K562 (cell line): Measurements from ENCODE around the gene RXRA. TPM values are rescaled to one million over a fixed set of nuclear protein-coding genes. Genes with fewer than 3 reads are reported as not detected.
A peak's percentile ranks its signal among the peaks of the same experiment; 100 is the strongest.

Source experiments
- ATAC-seq: fragments of 200-7000 bp; cut with Tn5 transposase; 3 replicates; pipeline ENCODE4 v1.9.1; 2020; ENCODE audit warnings: moderate library complexity
- BruUV-seq: library from RNA; stranded (reverse); fragments of 400-500 nt; replicated peaks from 2 replicates; lab custom pipeline; 2021; lab: Mats Ljungman, UMichigan
- CTCF ChIA-PET: fragments of 300-600 bp; formaldehyde crosslinking; extraction: SDS; loops from one replicate; lab custom pipeline; 2021; ENCODE audit warnings: low intra/inter-chr PET ratio; lab: Yijun Ruan, JAX
- POLR2A ChIA-PET: fragments of 300-600, 350-650 bp; sonication (Branson Sonifier 250); formaldehyde crosslinking; extraction: SDS; loops from one replicate; lab custom pipeline; 2021; ENCODE audit warnings: antibody characterized with exemption, inconsistent platforms; lab: Yijun Ruan, JAX
- DNase-seq, 4 experiments: peaks; one replicate each; pipeline versions ENCODE4 v3.0.0 to v3.0.0-alpha.2; 2011 to 2018; ENCODE audit warnings: low spot score in 3 of 4, mixed read lengths in 3 of 4; ENCODE audit errors: extremely low read depth in 1 of 4
- FAIRE-seq: peaks from 2 replicates; lab custom pipeline; 2011; peaks lifted over from hg19 to GRCh38; lab: Jason Lieb, UNC
- H2AFZ ChIP-seq: 2 replicates; pipeline ENCODE4 v1.6.0; 2011; ENCODE audit warnings: low read depth, low read length, control low read depth, inconsistent platforms
- H3K27ac ChIP-seq: fragments of 200-600 bp; 3 replicates; pipeline ENCODE4 v1.8.0; 2011; ENCODE audit warnings: low read depth, mild to moderate bottlenecking, control low read depth, inconsistent platforms, low read length, moderate library complexity, mixed read lengths; ENCODE audit errors: extremely low read depth
- H3K27me3 ChIP-seq, 2 experiments: fragments of 300-600 bp in 1 of 2; 2 replicates in 1 of 2; 3 replicates in 1 of 2; pipeline versions ENCODE4 v1.6.0 to v1.8.0; 2011; ENCODE audit warnings: inconsistent platforms in 2 of 2, low read length in 2 of 2, mild to moderate bottlenecking in 1 of 2, mixed read lengths in 1 of 2, moderate library complexity in 1 of 2; ENCODE audit not compliant: control insufficient read depth in 2 of 2, insufficient read depth in 2 of 2
- H3K36me3 ChIP-seq: fragments of 300-600 bp; 3 replicates; pipeline ENCODE4 v1.8.0; 2011; ENCODE audit warnings: mild to moderate bottlenecking, low read length, inconsistent platforms; ENCODE audit not compliant: control insufficient read depth, insufficient read depth
- H3K4me1 ChIP-seq, 2 experiments: fragments of 200-600 bp in 1 of 2; replicated peaks in 1 of 2; 2 replicates in 1 of 2; 3 replicates in 1 of 2; pipeline versions ENCODE4 v1.5.1 to v1.8.0; 2011; ENCODE audit warnings: inconsistent platforms in 2 of 2, low read length in 2 of 2, mild to moderate bottlenecking in 1 of 2, mixed read lengths in 1 of 2, moderate library complexity in 1 of 2; ENCODE audit not compliant: control insufficient read depth in 2 of 2, insufficient read depth in 2 of 2
- H3K4me2 ChIP-seq: 2 replicates; pipeline ENCODE4 v1.6.1; 2011; ENCODE audit warnings: low read length, control low read depth, inconsistent platforms, mixed read lengths; ENCODE audit not compliant: insufficient read depth
- H3K4me3 ChIP-seq: fragments of 200-600 bp; sonication (generic), shearing (Covaris generic); 2 replicates; pipeline ENCODE4 v1.5.1; 2016; ENCODE audit warnings: control low read depth, inconsistent platforms
- H3K79me2 ChIP-seq: fragments of 200-600 bp; 3 replicates; pipeline ENCODE4 v1.8.0; 2011; ENCODE audit warnings: low read length, inconsistent platforms; ENCODE audit not compliant: control insufficient read depth, insufficient read depth
- H3K9ac ChIP-seq, 2 experiments: 2 replicates each; pipeline versions ENCODE4 v1.6.0 to v1.6.1; 2011; ENCODE audit warnings: low read depth in 2 of 2, low read length in 2 of 2, control low read depth in 1 of 2, inconsistent platforms in 1 of 2, mild to moderate bottlenecking in 1 of 2, mixed read lengths in 1 of 2; ENCODE audit not compliant: insufficient read depth in 1 of 2
- H3K9me1 ChIP-seq: one replicate; pipeline ENCODE4 v1.6.0; 2011; ENCODE audit warnings: inconsistent platforms, mild to moderate bottlenecking, low read length, moderate library complexity; ENCODE audit not compliant: control insufficient read depth, insufficient read depth
- H3K9me3 ChIP-seq: replicated peaks from 2 replicates; pipeline ENCODE4 v1.5.1; 2011; ENCODE audit warnings: low read depth, low read length, inconsistent platforms; ENCODE audit not compliant: control insufficient read depth, insufficient read depth
- H4K20me1 ChIP-seq: replicated peaks from 2 replicates; pipeline ENCODE4 v1.6.1; 2011; ENCODE audit warnings: low read length, inconsistent platforms, mixed read lengths; ENCODE audit not compliant: control insufficient read depth, insufficient read depth
- ILK ChIP-seq: fragments of 450-650 bp; IDR thresholded peaks from 2 replicates; pipeline ENCODE4 v1.6.1; 2016; ENCODE audit warnings: missing genetic modification characterization, low read depth, mild to moderate bottlenecking, missing compliant biosample characterization, moderate library complexity, borderline replicate concordance
- REST ChIP-seq, 2 experiments: fragments of 450-650 bp; formaldehyde crosslinking in 1 of 2; IDR thresholded peaks; 2 replicates each; pipeline versions ENCODE4 v1.4.0 to v1.6.1; 2014 to 2020; ENCODE audit warnings: mild to moderate bottlenecking in 2 of 2, borderline replicate concordance in 1 of 2, low read depth in 1 of 2
- WGBS: fragments of 100-300 bp; shearing (Covaris generic); methylation state at CpG from one replicate; pipeline ENCODE4 v1.1.6; 2016; ENCODE audit warnings: low coverage, mixed read lengths; ENCODE audit not compliant: insufficient coverage; ENCODE audit errors: missing lambda C conversion rate; 5-methylcytosine and 5-hydroxymethylcytosine counted together
- in situ Hi-C: fragments of 300-500 bp; cut with MboI; formaldehyde crosslinking; loops from 4 replicates; pipeline ENCODE4 v1.15.0; 2018; ENCODE audit warnings: inconsistent platforms, mixed read lengths
- intact Hi-C: fragments of 100-400 bp; cut with micrococcal nuclease; formaldehyde crosslinking; loops from 2 replicates; pipeline ENCODE4 v1.14.2; 2022
- polyA plus RNA-seq, 8 experiments: library from polyadenylated mRNA; depleted of rRNA in 4 of 8; stranded (reverse) in 5 of 8; unstranded in 3 of 8; fragments of >200 nt; fragmentation: Nextera tagmentation in 2 of 8; fragmentation: Illumina TruSeq in 1 of 8; extraction: Ambion mirVana in 2 of 8; extraction: Trizol in 1 of 8; gene quantifications; 2 replicates each; pipeline versions ENCODE4 v1.2.1 to v1.2.3, GENCODE V29; 2011 to 2014; ENCODE audit warnings: inconsistent platforms in 1 of 8, missing spikeins in 1 of 8
- total RNA-seq, 7 experiments: library from RNA; depleted of rRNA in 6 of 7; stranded (reverse); fragments of >200 nt in 6 of 7; fragmentation: Illumina TruSeq in 2 of 7; extraction: Trizol in 2 of 7; gene quantifications; 2 replicates each; pipeline versions ENCODE4 v1.2.1 to v1.2.3, GENCODE V29; 2011 to 2021; ENCODE audit warnings: low replicate concordance in 1 of 7

RXRA gene
- total and polyA plus RNA-seq, 9 of the 15 experiments (the other 6 are each of a cell fraction or from before 2014, with no cell fraction given), result 0.35 to 23.6 (median 4.6) TPM

GRCh38 chr9:134466869-134467616 lies 140.8 kb downstream of the RXRA start:
- 5% methylated on average over 16 of the region's 20 CpGs for WGBS
- no peaks in the 10 kb centered on the region for H3K36me3 ChIP-seq
- H3K4me3 ChIP-seq, result no peak overlapping the region
- no peak overlapping the region for H2AFZ ChIP-seq
- H3K79me2 ChIP-seq, result no peaks in the 10 kb centered on the region
- in situ Hi-C loops, result no loop called here
- no peak overlapping the region for H3K27ac ChIP-seq
- DNase-seq (peak in 1 of 4 experiments; percentile 30), FAIRE-seq (no peak), ATAC-seq (no peak)
- BruUV-seq, result no TSS peak
- ChIA-PET CTCF (no interaction called here), POLR2A (no interaction called here)
- intact Hi-C loops, result no loop called here
- no peak overlapping the region for H3K4me2 ChIP-seq
- H3K9me1 ChIP-seq, result no peaks in the 10 kb centered on the region
- peaks cover 0 to 16% of the 10 kb centered on the region in 2 experiments; a peak in 3 of 5 replicates for H3K27me3 ChIP-seq
- H3K4me1 ChIP-seq, result no peaks in the 10 kb centered on the region
- H3K9ac ChIP-seq, result no peak overlapping the region
- H3K9me3 ChIP-seq, result no peaks in the 10 kb centered on the region
- no peaks in the 10 kb centered on the region for H4K20me1 ChIP-seq
- no peak for TF ChIP-seq ILK
- TF ChIP-seq REST (IDR thresholded peaks at IDR 0.05; ENCODE audit: borderline replicate concordance), result peak; percentile 49; the same call in 1 of the 2 replicates
- TF ChIP-seq REST (CRISPR knock-in tag; IDR thresholded peaks at IDR 0.05; ENCODE audit: low read depth), result no peak
